Hepatocyte (in vitro differentiated cells): Measurements from ENCODE around the gene ITPRID1. TPM values are rescaled to one million over a fixed set of nuclear protein-coding genes. Genes with fewer than 3 reads are reported as not detected.

Experiments used
- DNase-seq: peaks from one replicate; pipeline ENCODE4 v3.0.0-alpha.2; 2016; ENCODE audit warnings: low spot score
- H2AFZ ChIP-seq: fragments of 200-600 bp; sonication (generic); 2 replicates; pipeline ENCODE4 v1.6.0; 2016; ENCODE audit warnings: antibody characterized with exemption, mild to moderate bottlenecking
- H3K27ac ChIP-seq: fragments of 200-600 bp; sonication (generic); 2 replicates; pipeline ENCODE4 v1.5.1; 2016; ENCODE audit warnings: mild to moderate bottlenecking
- H3K27me3 ChIP-seq: fragments of 200-600 bp; sonication (generic); 2 replicates; pipeline ENCODE4 v1.6.1; 2016
- H3K36me3 ChIP-seq: fragments of 200-600 bp; sonication (generic); replicated peaks from 2 replicates; pipeline ENCODE4 v1.5.1; 2016; ENCODE audit warnings: low read depth; ENCODE audit not compliant: insufficient read depth
- H3K4me1 ChIP-seq: fragments of 200-600 bp; sonication (generic); 2 replicates; pipeline ENCODE4 v1.5.1; 2016; ENCODE audit warnings: mild to moderate bottlenecking, moderate library complexity; ENCODE audit not compliant: insufficient read depth
- H3K4me2 ChIP-seq: fragments of 200-600 bp; sonication (generic); 2 replicates; pipeline ENCODE4 v1.6.0; 2016
- H3K4me3 ChIP-seq: fragments of 200-600 bp; sonication (generic); 2 replicates; pipeline ENCODE4 v1.5.1; 2016; ENCODE audit warnings: mild to moderate bottlenecking
- H3K79me2 ChIP-seq: fragments of 200-600 bp; sonication (generic); 2 replicates; pipeline ENCODE4 v1.6.0; 2017; ENCODE audit warnings: mild to moderate bottlenecking
- H3K9me2 ChIP-seq: fragments of 200-600 bp; sonication (generic); replicated peaks from 2 replicates; pipeline ENCODE4 v1.6.0; 2017; ENCODE audit warnings: mild to moderate bottlenecking; ENCODE audit not compliant: insufficient read depth
- H3K9me3 ChIP-seq: fragments of 200-600 bp; sonication (generic); 2 replicates; pipeline ENCODE4 v1.5.1; 2016; ENCODE audit warnings: low read depth, mild to moderate bottlenecking
- H4K20me1 ChIP-seq: fragments of 200-600 bp; sonication (generic); 2 replicates; pipeline ENCODE4 v1.6.0; 2016; ENCODE audit warnings: mild to moderate bottlenecking; ENCODE audit not compliant: insufficient read depth, poor library complexity, severe bottlenecking
- EZH2 ChIP-seq: fragments of 200-600 bp; sonication (generic); IDR thresholded peaks from 2 replicates; pipeline ENCODE4 v1.6.1; 2016; ENCODE audit warnings: antibody characterized with exemption, mild to moderate bottlenecking, borderline replicate concordance
- EZH2phosphoT487 ChIP-seq: fragments of 200-600 bp; sonication (generic); IDR thresholded peaks from one replicate; pipeline ENCODE4 v1.6.1; 2018; ENCODE audit warnings: antibody characterized with exemption, mild to moderate bottlenecking, low read depth, moderate library complexity; ENCODE audit not compliant: unreplicated experiment, severe bottlenecking
- WGBS: methylation state at CpG from one replicate; pipeline ENCODE4 v1.1.6; 2016; ENCODE audit warnings: low lambda C conversion rate; ENCODE audit errors: missing lambda C conversion rate; 5-methylcytosine and 5-hydroxymethylcytosine counted together
- polyA plus RNA-seq: library from polyadenylated mRNA; unstranded; fragments of >200 nt; fragmentation: Nextera tagmentation; extraction: Ambion mirVana; gene quantifications from 2 replicates; pipeline ENCODE4 v1.2.1, GENCODE V29; 2016
- total RNA-seq: library from RNA; depleted of rRNA; stranded (reverse); fragments of >200 nt; gene quantifications from 2 replicates; pipeline ENCODE4 v1.2.3, GENCODE V29; 2014
- TF ChIP-seq, protein P1 (sequence below): fragments of 200-600 bp; sonication (generic); IDR thresholded peaks from 2 replicates; pipeline ENCODE4 v1.5.1; 2016; ENCODE audit warnings: antibody characterized with exemption, mild to moderate bottlenecking; ENCODE audit not compliant: poor library complexity

The ITPRID1 gene
- total and polyA plus RNA-seq, 2 experiments from 2014 or later: 0.06 TPM; not detected in 1

DNA sequence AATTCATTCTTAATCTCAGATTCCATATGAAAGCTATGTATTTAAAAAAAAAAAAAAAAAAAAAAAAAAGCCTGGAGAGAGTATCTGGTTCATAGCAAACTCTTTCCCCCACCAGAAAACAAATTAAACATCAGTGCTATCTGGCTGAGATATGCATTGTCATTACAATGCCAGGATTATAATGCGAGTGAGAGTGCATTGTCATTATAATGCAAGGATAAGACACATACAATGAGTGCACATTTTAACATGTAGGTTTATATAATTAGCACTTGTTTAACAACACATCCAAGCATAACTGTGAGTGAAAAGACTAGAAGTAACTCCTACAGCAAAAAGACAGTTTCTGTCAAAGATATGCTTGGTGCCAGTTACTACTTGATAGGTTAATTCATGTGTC, 48.1 kb downstream of the ITPRID1 start:
- H3K27ac ChIP-seq: no peak overlapping the region
- no peaks in the 10 kb centered on the region for H3K9me2 ChIP-seq
- no peaks in the 10 kb centered on the region for H3K4me1 ChIP-seq
- H2AFZ ChIP-seq: no peak overlapping the region
- no peaks in the 10 kb centered on the region for H3K9me3 ChIP-seq
- TF ChIP-seq, protein P1, sequence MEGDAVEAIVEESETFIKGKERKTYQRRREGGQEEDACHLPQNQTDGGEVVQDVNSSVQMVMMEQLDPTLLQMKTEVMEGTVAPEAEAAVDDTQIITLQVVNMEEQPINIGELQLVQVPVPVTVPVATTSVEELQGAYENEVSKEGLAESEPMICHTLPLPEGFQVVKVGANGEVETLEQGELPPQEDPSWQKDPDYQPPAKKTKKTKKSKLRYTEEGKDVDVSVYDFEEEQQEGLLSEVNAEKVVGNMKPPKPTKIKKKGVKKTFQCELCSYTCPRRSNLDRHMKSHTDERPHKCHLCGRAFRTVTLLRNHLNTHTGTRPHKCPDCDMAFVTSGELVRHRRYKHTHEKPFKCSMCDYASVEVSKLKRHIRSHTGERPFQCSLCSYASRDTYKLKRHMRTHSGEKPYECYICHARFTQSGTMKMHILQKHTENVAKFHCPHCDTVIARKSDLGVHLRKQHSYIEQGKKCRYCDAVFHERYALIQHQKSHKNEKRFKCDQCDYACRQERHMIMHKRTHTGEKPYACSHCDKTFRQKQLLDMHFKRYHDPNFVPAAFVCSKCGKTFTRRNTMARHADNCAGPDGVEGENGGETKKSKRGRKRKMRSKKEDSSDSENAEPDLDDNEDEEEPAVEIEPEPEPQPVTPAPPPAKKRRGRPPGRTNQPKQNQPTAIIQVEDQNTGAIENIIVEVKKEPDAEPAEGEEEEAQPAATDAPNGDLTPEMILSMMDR: no peak
- no peak for TF ChIP-seq EZH2
- TF ChIP-seq EZH2phosphoT487: no peak
- no peaks in the 10 kb centered on the region for H3K36me3 ChIP-seq
- WGBS: 68% methylated on average over 1 of the region's 1 CpG
- H3K79me2 ChIP-seq: no peaks in the 10 kb centered on the region
- H3K4me2 ChIP-seq: no peak overlapping the region
- H3K4me3 ChIP-seq: no peak overlapping the region
- no peak for DNase-seq
- peaks cover 16% of the 10 kb centered on the region for H3K27me3 ChIP-seq
- no peaks in the 10 kb centered on the region for H4K20me1 ChIP-seq

DNA sequence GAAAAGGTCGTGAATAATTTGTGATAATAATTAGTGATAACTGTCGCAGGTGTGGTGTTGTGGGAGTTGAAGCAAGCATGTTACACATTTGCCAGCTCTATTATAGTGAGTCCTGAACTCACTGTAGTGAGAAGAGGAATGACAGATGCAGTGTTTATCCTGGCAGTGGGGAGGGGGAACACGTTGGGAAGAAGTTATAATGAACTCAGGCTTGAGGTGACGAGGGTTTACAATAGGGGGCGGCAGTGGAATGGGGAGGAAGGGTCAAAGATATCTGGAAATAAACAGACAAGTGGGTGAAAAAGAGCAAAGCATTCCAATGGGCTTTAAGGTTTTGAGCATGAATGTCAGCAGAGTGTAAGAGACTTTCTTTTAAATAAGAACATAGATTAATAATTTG, 49.6 kb downstream of the ITPRID1 start:
- Histone ChIP-seq H3K9me3 (no peaks in the 10 kb centered on the region), H3K79me2 (no peaks in the 10 kb centered on the region), H3K4me1 (no peaks in the 10 kb centered on the region), H3K9me2 (no peaks in the 10 kb centered on the region), H4K20me1 (no peaks in the 10 kb centered on the region), H3K27me3 (peaks cover 17% of the 10 kb centered on the region), H3K36me3 (no peaks in the 10 kb centered on the region), H3K4me3 (no peak overlapping the region), H3K27ac (no peak overlapping the region), H2AFZ (no peak overlapping the region), H3K4me2 (no peak overlapping the region)
- WGBS: 32% methylated on average over 5 of the region's 5 CpGs
- TF ChIP-seq EZH2phosphoT487: no peak
- no peak for DNase-seq

DNA sequence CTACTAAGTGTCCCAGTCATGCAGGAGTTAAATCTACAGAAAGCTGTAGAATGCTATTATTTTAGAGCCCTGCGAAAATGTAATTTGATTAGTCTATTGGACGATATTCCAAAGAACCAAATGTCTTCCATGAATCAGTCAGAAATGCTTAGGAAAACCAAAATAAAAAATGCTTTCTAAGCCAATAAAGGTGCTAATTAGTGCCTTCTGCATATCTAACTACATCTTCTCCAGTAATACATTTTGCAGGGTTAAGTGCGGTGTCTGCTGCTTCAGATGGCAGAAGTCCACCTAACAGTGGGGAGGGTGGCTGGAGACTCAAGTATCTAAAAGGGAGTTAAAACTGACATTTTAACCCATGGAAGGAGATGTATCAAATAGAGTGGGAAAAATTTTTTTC, 50.1 kb downstream of the ITPRID1 start:
- 74% methylated on average over 3 of the region's 3 CpGs for WGBS
- Histone ChIP-seq H3K9me2 (no peaks in the 10 kb centered on the region), H3K36me3 (no peaks in the 10 kb centered on the region), H2AFZ (no peak overlapping the region), H3K27ac (no peak overlapping the region), H3K9me3 (no peaks in the 10 kb centered on the region), H3K4me3 (no peak overlapping the region), H3K27me3 (peaks cover 19% of the 10 kb centered on the region), H3K4me1 (no peaks in the 10 kb centered on the region), H3K79me2 (no peaks in the 10 kb centered on the region), H4K20me1 (no peaks in the 10 kb centered on the region), H3K4me2 (no peak overlapping the region)
- DNase-seq: no peak
- TF ChIP-seq EZH2: no peak

DNA sequence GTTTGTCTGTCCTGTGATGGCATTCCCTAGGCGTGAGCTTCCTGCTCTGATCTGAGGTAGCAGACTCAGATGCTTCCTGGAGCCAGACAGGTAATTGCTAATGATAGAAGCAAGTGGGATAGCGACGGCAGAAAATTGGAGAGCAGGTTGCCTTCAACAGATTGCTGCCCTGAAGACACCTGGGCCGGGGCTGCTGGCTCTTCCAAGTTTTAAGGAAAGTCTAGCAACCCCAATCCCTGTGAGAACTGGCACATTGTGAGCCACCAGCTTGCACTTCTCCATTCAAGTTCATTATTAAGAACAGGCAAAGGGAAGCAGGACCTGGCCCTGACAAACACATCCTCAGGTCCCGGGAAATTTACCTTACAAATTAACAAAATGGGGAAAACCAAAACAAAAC, 50.8 kb downstream of the ITPRID1 start:
- H3K36me3 ChIP-seq: no peaks in the 10 kb centered on the region
- WGBS: 57% methylated on average over 5 of the region's 5 CpGs

More for the DNA sequence above, 50.8 kb downstream of the ITPRID1 start:
- no peaks in the 10 kb centered on the region for H3K9me2 ChIP-seq
- H3K27me3 ChIP-seq: peaks cover 19% of the 10 kb centered on the region
- H2AFZ ChIP-seq: no peak overlapping the region
- H4K20me1 ChIP-seq: no peaks in the 10 kb centered on the region
- no peak for DNase-seq
- H3K9me3 ChIP-seq: no peaks in the 10 kb centered on the region
- H3K4me1 ChIP-seq: no peaks in the 10 kb centered on the region
- H3K79me2 ChIP-seq: no peaks in the 10 kb centered on the region
- no peak for TF ChIP-seq EZH2phosphoT487
- TF ChIP-seq, protein P1: no peak
- H3K4me3 ChIP-seq: no peak overlapping the region
- no peak overlapping the region for H3K4me2 ChIP-seq
- no peak overlapping the region for H3K27ac ChIP-seq
